Nephron (organoid): ENCODE measurements around the gene RASGRP3.

Experiments
- H3K27ac Mint-ChIP-seq, 3 experiments: 2 replicates each; pipeline ENCODE4 v1.8.0; 2020; ENCODE audit warnings: mixed read lengths in 3 of 3, mild to moderate bottlenecking in 2 of 3, moderate library complexity in 1 of 3
- H3K27me3 Mint-ChIP-seq: 2 replicates; pipeline ENCODE4 v1.8.0; 2021; ENCODE audit warnings: low read depth, mild to moderate bottlenecking, moderate library complexity, mixed read lengths
- H3K36me3 Mint-ChIP-seq: 2 replicates; pipeline ENCODE4 v1.8.0; 2020; ENCODE audit warnings: low read depth, mixed read lengths
- H3K4me1 Mint-ChIP-seq: 2 replicates; pipeline ENCODE4 v1.8.0; 2020; ENCODE audit warnings: mixed read lengths
- H3K4me3 Mint-ChIP-seq, 3 experiments: 2 replicates each; pipeline ENCODE4 v1.8.0; 2020; ENCODE audit warnings: mild to moderate bottlenecking in 3 of 3, mixed read lengths in 3 of 3, moderate library complexity in 2 of 3
- H3K9me3 Mint-ChIP-seq: 2 replicates; pipeline ENCODE4 v1.8.0; 2020; ENCODE audit warnings: mixed read lengths
- TF ChIP-seq, protein P1 (sequence below), 3 experiments: fragments of 200-600 bp; sonication (generic); IDR thresholded peaks; one replicate each; pipeline ENCODE4 v1.5.0; 2021; ENCODE audit warnings: antibody characterized with exemption in 3 of 3; ENCODE audit not compliant: unreplicated experiment in 3 of 3

The RASGRP3 gene

DNA sequence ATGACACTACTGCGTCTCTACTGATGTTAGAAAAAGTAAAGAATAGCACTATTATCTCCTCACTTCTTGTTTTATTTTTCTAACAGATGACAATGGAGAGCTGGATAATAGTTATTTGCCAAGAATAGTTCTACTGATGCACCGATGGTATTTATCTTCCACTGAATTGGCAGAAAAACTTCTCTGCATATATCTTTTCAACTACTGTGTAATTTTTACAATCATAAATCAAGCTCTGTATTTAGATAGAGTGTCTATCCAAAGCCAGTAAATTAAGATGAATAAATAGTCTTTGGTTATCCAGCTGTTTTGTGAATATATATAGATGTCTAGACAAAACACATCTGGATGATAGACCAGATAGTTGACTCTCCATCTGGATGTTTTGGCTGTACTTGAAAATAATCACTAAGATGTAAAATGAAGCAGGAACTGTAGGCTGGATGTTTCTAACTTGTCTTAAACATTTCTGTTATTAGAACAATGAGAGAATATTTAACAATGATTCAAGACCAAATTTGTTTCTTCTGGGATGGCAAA is 40.1 kb downstream of the RASGRP3 start:
- no peak overlapping the region for H3K4me3 Mint-ChIP-seq
- H3K27me3 Mint-ChIP-seq = peaks cover 4% of the 10 kb centered on the region
- peaks cover 4% of the 10 kb centered on the region for H3K9me3 Mint-ChIP-seq
- no peaks in the 10 kb centered on the region for H3K36me3 Mint-ChIP-seq
- peak overlapping the region; percentile 33 to 89 (median 74) for H3K27ac Mint-ChIP-seq
- H3K4me1 Mint-ChIP-seq = peaks cover 28% of the 10 kb centered on the region
- TF ChIP-seq, protein P1, sequence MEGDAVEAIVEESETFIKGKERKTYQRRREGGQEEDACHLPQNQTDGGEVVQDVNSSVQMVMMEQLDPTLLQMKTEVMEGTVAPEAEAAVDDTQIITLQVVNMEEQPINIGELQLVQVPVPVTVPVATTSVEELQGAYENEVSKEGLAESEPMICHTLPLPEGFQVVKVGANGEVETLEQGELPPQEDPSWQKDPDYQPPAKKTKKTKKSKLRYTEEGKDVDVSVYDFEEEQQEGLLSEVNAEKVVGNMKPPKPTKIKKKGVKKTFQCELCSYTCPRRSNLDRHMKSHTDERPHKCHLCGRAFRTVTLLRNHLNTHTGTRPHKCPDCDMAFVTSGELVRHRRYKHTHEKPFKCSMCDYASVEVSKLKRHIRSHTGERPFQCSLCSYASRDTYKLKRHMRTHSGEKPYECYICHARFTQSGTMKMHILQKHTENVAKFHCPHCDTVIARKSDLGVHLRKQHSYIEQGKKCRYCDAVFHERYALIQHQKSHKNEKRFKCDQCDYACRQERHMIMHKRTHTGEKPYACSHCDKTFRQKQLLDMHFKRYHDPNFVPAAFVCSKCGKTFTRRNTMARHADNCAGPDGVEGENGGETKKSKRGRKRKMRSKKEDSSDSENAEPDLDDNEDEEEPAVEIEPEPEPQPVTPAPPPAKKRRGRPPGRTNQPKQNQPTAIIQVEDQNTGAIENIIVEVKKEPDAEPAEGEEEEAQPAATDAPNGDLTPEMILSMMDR (IDR thresholded peaks at IDR 0.05; ENCODE audit: unreplicated experiment in 3 of 3) = no peak

GRCh38 chr2:33518200-33518599 is 41.8 kb downstream of the RASGRP3 start:
- Mint-ChIP-seq H3K4me1 (peaks cover 32% of the 10 kb centered on the region), H3K4me3 (no peak overlapping the region), H3K9me3 (peaks cover 4% of the 10 kb centered on the region), H3K36me3 (no peaks in the 10 kb centered on the region), H3K27me3 (peaks cover 4% of the 10 kb centered on the region), H3K27ac (no peak overlapping the region)
- TF ChIP-seq, protein P1 (IDR thresholded peaks at IDR 0.05; ENCODE audit: unreplicated experiment in 3 of 3) = no peak

- H3K36me3 Mint-ChIP-seq = no peaks in the 10 kb centered on the region
- no peak overlapping the region for H3K4me3 Mint-ChIP-seq
- TF ChIP-seq, protein P1 (IDR thresholded peaks at IDR 0.05; ENCODE audit: unreplicated experiment in 3 of 3) = no peak
- H3K4me1 Mint-ChIP-seq = peaks cover 32% of the 10 kb centered on the region
- peaks cover 4% of the 10 kb centered on the region for H3K9me3 Mint-ChIP-seq
- H3K27ac Mint-ChIP-seq = no peak overlapping the region
- peaks cover 4% of the 10 kb centered on the region for H3K27me3 Mint-ChIP-seq
These were observed 42.5 kb downstream of the RASGRP3 start for GRCh38 chr2:33518929-33519328.

GRCh38 chr2:33521791-33522281 is 45.4 kb downstream of the RASGRP3 start:
- TF ChIP-seq, protein P1 (IDR thresholded peaks at IDR 0.05; ENCODE audit: unreplicated experiment in 3 of 3) = no peak
- H3K4me1 Mint-ChIP-seq = peaks cover 25% of the 10 kb centered on the region
- H3K27ac Mint-ChIP-seq = peak overlapping the region; percentile 69 to 75 (median 72)
- no peaks in the 10 kb centered on the region for H3K27me3 Mint-ChIP-seq
- no peaks in the 10 kb centered on the region for H3K36me3 Mint-ChIP-seq
- H3K4me3 Mint-ChIP-seq = no peak overlapping the region
- H3K9me3 Mint-ChIP-seq = no peaks in the 10 kb centered on the region

DNA sequence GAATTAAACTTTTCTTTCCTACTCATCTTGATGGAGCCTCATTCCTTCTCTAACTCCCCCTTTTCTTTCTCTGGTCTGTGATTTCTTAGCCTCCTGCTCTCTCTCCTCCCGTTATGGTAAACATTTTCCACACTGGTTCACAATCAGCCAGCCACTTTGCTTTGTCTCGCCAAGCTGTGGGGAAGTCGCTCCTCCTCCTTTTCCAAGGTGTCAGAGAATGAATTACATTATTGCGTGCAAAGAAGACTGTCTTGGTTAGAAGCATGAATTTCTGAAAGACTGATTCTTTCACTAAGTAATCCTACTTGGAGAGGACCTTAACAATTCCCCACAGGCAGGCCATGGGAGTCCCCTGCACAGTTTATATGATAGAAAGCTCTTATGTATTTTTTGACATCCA is 46.1 kb downstream of the RASGRP3 start:
- Mint-ChIP-seq H3K36me3 (no peaks in the 10 kb centered on the region), H3K27ac (peak overlapping the region; percentile 69 to 75 (median 72)), H3K4me1 (peaks cover 20% of the 10 kb centered on the region), H3K9me3 (no peaks in the 10 kb centered on the region), H3K4me3 (no peak overlapping the region), H3K27me3 (peaks cover 5% of the 10 kb centered on the region)
- TF ChIP-seq, protein P1 (IDR thresholded peaks at IDR 0.05; ENCODE audit: unreplicated experiment in 3 of 3) = no peak

GRCh38 chr2:33525666-33526065 is 49.2 kb downstream of the RASGRP3 start:
- Mint-ChIP-seq H3K9me3 (no peaks in the 10 kb centered on the region), H3K4me1 (peaks cover 21% of the 10 kb centered on the region), H3K27me3 (peaks cover 14% of the 10 kb centered on the region), H3K36me3 (no peaks in the 10 kb centered on the region), H3K27ac (no peak overlapping the region), H3K4me3 (no peak overlapping the region)
- TF ChIP-seq, protein P1 (IDR thresholded peaks at IDR 0.05; ENCODE audit: unreplicated experiment in 3 of 3) = no peak
